GM21360 (cell line): Measurements from ENCODE around the gene AGER.
"Not testable (repeated sequence)": the region's sequence is repeated elsewhere in the genome, so short reads cannot be mapped to it uniquely, and the experiment has no call there.

Experiments
- ATAC-seq: cut with Tn5 transposase; IDR thresholded peaks from one replicate; pipeline ENCODE4 v1.9.1; 2021; ENCODE audit warnings: mild to moderate bottlenecking, moderate library complexity; ENCODE audit not compliant: unreplicated experiment

AGER gene

DNA sequence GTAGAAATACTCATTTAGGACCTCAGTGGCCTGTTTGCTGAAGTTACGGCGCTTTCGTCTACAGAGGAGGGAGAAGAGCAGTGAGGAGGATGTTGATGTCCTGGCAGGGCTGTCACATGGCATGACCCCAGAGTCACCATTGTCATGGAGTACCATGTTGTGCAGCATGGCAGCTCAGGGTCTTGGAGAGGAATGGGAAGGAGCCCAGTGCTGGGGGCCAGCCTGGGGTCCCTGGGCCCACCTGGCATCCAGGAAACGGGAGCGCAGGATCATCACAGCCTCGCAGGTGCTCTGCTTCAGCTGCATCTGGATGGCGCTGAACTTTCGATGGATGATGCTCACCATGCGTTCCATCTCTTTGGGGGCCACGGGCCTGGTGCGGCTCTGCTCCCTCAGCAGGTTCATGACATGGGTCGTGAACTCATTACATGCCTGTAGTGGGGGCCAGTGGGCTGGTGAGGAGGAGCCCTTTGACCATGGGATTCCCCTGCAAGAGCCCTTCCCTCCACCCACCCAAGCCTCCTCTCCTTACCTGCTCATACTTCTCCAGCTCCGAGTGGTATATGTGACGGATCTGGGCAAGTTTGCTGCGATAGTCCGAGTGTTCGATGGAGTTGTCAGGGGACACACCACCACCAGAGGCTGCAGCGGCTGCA, 3.8 kb upstream of the AGER start:
- not testable (repeated sequence) for ATAC-seq

DNA sequence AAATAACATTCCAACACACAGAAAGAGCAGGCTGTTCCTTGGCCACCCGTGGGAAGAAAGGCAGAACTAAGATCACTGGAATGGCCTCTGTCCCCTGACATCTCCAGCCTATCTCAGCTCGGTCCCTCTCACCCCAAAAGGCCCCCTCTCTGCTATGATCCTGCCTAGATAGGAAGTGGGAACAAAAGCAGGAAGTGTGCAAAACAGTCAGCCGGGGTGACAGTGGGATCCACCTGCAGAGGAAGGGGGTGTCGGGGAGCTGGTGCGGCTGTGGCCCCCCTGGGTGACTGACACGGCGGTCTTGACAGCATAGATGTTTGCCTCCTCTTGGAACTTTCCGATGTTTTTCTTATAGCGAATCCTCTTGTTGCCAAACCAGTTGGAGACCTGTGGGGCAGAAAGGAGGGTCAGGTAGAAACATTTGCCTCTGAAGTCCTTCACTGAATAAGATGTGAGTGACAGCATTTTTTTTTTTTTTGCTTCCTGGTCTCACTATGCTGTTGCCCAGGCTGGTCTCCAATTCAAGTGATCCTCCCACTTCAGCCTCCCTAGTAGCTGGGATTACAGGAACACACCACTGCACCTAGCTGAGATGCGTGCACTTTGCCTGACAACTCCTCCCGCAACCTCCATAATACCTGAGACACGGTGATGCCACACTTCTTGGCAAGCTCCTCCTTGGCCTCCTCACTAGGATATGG, 3.1 kb upstream of the AGER start:
- no peak for ATAC-seq

DNA sequence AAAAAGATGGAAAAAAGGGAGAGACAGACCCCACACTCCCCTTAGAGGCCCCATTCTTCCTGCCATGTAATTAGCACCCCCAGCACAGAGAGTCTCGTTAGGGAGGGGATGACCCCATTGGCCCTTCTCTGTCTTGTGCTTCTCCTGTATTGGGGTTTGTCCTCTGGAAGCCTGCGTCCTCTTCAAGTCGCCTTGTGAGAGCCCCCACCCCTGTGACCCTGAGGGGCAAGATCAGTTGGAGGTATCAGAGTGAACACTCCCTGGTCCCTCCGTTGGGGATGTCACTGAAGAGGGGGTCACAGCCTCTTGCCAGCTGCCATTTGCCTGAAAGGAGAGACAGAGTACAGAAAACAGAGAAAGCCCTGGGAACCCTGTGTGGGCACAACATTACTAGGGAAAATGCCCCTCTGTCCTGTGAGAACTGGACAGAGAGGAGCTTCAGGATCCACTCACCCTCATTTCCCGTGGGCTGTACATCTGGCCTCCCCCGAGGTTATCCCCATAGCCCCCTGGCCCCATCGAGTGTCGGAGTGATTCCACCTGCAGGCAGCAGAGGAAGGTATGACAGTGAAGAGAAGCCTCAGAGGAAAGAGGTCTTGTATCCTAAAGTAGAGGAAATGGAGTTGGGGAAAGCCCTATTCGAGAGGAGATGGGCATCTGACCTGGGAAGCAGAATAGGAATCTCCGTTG, 2.2 kb upstream of the AGER start:
- not testable (repeated sequence) for ATAC-seq

DNA sequence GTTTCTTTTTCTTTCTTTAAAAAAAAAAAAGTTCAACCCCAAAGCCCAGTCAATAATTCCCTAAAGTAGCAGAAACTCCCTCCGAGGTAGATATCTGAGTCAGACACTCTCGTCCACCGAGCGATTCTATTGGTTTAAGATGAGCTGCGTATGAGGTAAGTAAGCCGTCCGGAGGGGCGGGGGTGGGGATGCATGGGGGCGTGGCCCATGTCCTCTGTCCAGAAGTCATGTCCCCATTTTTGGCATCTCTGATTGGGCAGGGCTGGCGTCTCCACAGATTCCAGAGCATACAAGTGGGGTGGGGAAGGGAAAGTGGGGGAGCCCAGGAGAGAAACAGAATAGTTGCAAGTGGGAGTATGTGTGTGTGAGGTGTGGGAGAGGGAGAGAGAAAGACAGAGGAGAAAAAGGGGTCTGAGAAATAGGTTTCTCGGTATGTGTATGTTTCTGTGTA, 1.7 kb upstream of the AGER start:
- ATAC-seq, result not testable (repeated sequence)

DNA sequence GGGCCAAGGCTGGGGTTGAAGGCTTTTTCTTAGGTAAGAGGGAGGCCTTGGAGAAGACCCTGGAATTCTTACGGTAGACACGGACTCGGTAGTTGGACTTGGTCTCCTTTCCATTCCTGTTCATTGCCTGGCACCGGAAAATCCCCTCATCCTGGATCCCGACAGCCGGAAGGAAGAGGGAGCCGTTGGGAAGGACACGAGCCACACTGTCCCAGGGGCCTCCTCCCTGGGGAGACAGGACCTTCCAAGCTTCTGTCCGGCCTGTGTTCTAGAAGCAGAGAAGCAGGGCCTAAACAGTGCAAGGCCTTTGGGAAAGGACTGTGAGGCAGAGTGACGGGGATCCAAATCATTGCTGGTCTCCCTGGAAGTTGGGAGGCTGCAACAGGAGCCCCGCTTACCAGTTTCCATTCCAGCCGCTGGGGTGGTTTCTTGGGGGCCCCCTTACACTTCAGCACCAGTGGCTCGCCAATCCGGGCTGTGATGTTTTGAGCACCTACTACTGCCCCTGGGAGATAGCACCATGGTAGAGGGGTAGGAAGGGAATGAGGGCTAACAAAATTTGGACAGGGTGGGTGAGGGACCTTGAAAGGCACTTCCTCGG, 470 bp downstream of the AGER start:
- ATAC-seq, result no peak

DNA sequence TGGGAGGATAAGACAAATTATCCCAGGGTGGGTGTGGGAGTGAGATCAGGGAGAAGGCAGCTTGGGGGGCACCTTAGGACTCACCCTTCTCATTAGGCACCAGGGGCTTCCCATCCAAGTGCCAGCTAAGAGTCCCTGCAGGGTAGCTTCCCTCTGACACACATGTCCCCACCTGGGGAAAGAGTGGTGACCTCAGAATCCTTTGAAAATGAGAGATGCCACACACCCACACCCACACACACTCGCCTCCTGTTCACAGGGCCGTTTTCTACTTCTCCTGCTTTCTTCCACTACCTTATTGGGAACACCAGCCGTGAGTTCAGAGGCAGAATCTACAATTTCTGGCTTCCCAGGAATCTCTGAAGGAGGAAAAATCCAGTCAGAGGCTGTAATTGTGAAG, 1.0 kb downstream of the AGER start:
- ATAC-seq, result no peak

DNA sequence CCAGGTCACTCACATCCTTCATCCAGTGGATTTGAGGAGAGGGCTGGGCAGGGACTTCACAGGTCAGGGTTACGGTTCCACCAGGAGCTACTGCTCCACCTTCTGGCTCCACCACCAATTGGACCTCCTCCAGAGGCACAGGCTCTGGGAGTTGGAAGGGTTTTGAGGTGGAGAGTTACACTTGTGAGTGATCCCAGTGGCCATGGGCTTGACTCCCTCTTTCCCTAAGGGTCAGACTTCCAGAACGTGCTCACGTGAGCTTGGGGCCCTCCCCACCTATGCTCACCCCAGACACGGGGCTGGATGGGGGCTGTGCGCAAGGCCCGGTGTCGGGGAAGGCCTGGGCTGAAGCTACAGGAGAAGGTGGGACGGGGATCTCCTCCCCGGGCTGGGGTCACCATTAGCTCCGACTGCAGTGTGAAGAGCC, 1.5 kb downstream of the AGER start:
- ATAC-seq, result no peak

DNA sequence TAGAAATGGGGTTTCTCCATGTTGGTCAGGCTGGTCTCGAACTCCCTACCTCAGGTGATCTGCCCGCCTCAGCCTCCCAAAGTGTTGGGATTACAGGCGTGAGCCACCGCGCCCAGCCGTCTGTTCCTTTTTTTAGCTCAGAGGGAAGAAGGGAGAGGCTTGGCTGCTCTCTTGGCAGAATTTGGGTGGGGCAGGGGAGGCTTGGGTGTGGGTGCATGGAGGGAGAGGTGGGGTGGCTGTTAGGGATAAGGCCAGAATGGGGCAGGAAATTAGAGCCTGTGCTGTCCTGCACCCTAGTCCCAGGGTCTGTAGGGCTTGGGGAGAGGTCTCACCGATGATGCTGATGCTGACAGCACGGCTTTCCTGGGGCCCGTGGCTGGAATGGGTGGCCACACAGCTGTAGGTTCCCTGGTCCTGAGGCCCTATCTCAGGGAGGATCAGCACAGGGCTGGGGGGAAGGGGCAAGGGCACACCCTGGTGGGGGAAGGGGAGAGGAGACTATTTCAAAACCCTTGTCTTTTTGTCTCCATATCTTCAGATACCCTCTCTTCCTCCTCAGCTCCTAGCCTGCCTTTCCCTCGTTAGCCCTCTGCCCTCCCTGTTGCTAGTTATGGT, 2.0 kb downstream of the AGER start:
- ATAC-seq, result no peak

DNA sequence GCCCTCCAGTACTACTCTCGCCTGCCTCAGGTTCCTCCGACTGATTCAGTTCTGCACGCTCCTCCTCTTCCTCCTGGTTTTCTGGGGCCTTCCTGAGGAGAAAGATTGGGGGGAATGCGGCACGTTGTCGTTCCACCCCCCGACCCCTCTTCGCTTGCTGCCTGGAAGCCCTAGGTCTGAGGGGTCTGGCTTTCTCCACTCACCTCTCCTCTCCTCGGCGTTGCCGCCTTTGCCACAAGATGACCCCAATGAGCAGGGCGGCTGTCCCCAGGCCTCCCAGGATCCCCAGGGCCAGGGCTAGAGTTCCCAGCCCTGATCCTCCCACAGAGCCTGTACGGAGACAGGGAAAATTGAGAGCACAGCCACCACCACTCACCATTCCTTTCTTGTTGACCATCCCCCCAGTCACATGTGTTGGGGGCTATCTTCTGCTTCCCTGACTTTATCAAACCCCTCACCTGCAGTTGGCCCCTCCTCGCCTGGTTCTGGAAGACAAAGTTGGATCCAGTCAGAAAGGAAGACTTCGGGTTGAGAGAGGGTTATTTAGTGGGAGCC, 2.8 kb downstream of the AGER start:
- no peak for ATAC-seq

DNA sequence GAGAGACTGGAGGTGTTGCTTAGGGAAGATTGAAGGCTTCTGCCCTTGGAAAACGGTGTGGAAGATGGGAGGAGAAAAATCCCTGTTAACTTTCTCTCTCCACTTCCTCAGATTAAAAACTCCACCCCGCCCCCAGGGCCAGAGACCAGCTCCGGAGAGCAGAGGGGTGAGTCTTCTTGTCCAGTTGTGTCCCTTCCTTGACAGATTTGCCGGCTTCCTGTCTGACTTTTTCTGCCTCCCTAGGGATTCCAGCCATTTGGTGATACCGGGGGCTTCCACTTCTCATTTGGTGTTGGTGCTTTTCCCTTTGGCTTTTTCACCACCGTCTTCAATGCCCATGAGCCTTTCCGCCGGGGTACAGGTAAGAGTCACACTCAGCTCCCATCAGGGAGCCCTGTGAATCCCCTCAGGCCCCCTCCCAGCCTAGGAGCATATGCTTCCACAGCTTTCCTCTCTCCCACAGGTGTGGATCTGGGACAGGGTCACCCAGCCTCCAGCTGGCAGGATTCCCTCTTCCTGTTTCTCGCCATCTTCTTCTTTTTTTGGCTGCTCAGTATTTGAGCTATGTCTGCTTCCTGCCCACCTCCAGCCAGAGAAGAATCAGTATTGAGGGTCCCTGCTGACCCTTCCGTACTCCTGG, 4.2 kb downstream of the AGER start:
- ATAC-seq, result no peak

DNA sequence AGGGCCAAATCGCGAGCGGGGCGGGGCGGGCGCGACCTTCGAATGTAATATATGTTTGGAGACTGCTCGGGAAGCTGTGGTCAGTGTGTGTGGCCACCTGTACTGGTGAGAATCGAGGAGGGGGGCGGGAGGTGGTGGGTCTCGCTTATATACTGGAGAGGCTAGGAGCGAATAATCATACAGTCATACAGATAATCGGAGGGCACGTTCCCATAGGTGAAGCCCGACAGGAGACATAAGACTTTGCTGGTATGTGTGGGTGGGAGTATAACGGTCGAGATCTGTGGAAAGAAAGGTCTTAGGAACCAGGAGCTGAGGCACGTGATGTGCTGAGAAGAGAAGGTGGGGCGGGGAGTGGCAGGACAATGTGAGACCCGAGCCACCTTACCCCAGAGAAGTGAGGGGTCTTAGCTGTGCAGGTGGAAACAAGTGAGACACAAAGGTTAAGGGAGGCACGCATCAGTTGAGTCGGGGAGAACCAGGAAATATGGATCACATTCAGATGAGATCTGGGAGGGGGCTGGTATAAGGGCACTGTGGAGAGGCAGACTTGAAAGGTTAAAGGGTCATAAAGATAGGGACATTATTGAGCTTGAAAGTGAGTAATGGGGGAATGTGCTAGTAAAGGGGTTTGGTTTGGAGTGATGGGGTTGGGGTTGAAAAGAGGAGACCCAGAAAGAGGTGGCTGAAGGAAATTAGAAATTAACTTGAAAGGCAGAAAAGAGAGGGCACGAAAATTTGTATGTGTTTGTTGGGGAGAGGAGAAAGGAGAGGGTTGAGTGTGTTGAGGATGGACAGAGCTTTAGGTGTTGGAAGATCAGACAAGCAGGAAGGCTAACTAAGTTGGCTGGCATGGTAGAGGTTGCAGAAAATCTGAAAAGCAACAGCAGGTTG, 5.3 kb downstream of the AGER start:
- ATAC-seq, result no peak

DNA sequence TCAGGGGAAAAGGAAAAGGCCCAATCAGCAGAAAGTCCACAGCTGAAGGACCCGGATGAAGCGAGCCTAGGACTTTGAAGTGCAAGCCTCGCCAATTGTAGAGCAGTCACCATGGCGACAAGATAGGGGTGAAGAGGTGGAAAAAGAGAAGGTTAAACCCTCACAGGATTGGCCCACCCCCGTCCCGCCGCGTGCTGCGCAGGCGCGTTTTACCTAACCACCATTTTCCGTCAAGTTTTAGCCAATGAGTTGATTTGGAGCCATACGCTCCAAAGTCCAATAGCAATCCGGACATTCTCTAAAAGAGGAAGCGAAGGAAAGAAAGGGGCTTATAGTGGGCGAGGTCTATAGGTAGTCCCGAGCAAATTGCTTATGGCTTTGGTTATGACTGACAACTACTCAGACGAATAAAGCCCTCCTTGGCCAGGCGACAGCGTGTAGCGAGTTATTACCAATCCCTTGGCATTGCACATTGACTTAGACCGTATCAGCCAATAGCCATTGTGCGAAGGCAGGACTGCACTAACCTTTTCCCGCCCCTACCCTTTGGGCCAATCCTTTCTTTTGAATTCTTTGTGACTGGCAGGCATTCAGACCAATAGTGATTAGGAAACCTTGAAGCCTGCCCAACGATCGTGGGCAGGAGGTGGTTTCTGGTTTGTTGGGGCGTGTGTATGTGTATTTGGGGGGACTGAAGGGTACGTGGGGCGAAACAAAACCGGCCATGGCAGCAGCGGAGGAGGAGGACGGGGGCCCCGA, 6.1 kb downstream of the AGER start, which contains the start of gene RNF5:
TSS of gene RNF5 (plus strand) at position 618 of the 759 bp plus-strand sequence. CDS start at position 725, 107 bp downstream.
- peak; percentile 73 for ATAC-seq

DNA sequence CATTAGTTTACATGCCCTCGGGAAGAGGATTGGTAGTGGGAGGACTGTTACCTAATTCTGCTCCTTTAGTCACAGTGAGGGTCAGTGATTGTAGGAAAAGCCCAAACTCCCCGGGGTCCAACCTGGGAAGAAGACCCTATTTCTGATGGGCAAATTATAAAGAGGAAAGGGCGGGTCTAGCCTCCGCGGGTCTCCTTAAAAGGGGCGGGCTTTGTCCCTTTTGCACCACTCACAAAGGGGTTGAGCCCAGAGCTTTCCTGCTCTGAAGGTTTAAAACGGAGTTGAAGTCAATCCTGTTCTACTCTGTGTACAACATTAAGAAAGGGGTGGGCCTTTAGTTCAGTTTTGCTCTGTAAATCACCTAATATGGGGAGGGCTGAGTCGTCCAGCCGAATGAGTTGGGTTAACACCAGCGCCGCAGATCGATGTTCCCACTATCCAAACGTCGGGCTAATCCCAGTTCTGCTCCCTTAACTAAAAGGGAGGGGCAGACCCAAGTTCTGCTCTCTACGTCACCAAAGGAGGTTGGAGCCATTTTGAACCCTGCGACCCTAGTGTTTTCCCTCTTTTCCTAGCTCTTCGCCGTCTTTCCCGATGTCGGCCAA, 6.8 kb downstream of the AGER start:
- no peak for ATAC-seq

DNA sequence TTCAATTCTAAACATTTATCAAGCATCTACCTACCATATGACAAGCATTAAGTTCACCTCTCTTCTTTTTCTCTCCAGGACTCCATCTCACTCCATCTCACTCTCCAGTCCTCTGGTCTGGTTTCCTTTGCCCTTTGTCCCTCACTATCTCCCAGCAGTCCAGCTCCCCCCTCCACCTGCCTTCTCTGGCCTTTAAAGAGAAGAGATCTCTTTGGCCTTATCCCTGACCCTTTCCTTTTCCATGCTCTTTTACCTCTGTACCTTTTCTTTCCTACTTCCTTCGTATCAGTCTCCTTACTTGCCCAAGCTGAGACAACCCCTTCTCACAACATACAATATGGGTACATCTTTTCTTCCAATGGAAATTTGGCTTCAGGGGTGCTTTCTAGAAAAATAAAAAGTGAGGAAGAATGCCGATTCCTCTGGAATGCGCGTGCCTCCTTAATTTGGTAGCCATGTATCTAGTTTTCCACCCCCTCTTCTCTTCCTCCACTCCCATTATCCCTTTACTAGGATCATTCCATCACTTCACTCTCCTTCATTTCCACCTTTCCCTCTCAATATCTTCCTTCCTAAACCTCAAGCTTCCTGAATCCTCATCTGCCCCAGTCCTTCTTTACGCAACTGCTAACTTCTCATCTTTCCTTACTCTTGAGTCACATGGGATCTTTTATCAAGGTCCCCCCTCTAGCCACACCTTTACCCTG, 7.4 kb downstream of the AGER start:
- no peak for ATAC-seq

DNA sequence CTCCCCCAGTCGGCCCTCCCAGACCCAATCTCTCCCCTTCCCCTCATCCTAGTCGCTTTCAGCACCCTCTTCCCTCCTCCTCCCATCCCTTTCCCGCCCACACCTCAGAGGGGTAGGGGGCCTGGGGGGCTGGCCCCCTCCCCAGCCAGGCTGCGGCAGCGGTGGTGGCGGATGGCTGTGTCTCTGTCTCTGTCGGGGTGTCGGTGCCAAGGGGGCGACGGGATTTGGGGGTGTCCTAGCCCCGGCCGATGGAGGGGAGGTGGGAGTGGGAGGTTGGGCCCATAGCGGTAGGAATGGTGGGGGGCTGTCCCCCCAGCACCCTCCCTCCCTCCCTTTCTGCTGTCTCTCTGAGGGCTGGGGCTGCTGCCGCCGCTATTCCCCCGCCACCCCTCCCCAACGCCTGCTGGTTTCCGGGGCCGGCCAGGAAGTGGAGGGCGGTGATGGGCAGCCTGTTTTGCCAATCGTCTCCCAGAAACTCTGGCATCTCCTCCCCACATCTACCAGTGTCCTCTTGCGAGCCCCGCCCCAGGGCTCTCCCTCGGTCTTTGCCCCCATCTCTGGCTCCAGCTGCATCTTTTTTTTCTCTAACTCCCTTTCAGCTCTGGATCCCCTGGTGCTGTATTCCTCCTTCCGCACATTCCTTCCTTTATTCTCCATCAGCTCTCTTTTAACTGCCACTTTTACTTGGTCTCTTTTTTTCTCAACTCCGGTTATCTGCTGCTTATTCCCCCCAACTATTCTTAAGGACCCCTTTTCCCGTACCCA, 8.2 kb downstream of the AGER start, which contains the start of gene AGPAT1:
TSS of gene AGPAT1 (minus strand) at position 374 of the 765 bp plus-strand sequence. CDS start 4,588 bp downstream, outside the sequence.
- peak; percentile 35 for ATAC-seq

DNA sequence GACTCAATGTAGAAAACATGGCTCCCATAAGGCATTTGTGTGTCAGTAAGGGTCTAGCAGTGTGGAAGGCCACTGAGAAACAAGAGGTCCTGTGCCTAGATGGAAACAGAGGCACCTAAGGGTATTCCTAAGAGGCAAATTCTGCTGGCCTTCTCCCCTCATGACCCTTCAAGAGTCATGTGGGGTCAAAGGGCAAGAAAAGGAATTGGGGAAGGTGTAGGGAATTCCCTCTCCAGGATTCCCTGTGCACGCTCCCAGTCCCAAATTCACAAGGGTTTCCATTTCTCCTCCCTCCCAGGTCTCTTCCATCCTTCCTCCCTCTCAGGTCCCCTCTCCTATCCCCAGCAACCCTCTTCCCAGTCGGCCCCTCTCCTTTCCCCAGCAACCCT, 8.7 kb downstream of the AGER start:
- ATAC-seq, result no peak

DNA sequence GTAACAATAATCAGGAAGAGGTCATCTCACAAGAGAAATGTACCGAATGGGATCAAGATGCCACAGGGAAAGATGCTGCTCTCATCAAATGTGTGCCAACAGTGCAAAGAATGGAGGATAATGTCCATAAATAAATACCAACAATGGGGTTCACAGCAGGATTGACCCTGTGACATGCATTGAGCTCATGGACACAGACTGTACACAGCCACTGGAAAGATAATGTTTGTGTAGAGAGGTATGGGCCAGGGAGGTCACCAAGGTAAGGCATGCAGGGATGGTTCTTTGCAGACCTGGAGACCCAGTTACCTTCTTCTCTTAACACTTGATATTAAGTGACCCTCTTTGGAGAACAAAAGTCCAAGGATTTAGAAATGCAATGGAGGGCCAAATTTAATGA, 9.6 kb downstream of the AGER start:
- no peak for ATAC-seq
